ENCODE measurements around the gene GUCY2D.
"Not testable (repeated sequence)": the region's sequence is repeated elsewhere in the genome, so short reads cannot be mapped to it uniquely, and the experiment has no call there.

The GUCY2D gene

DNA sequence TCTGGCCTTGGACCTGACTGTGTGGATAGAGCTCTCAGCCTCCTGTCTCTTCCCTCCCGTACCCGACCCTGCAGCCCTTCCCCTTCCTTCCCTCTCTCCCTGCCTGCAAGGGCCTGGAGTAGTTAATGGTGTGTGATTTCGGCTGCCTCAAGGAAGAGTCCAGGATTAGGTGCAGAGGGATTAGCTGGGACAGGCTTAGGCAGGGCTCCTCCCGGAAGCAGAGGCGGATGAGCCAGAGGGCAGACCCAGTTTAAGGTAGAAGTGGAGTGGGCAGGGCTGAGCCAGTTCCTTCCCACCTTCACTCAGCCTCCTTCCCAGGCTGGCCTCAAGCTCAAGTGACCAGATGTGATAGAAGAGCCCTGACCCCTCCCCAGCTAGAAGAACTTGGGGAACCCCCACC, 16.8 kb downstream of the GUCY2D start:
- no peak for DNase-seq

DNA sequence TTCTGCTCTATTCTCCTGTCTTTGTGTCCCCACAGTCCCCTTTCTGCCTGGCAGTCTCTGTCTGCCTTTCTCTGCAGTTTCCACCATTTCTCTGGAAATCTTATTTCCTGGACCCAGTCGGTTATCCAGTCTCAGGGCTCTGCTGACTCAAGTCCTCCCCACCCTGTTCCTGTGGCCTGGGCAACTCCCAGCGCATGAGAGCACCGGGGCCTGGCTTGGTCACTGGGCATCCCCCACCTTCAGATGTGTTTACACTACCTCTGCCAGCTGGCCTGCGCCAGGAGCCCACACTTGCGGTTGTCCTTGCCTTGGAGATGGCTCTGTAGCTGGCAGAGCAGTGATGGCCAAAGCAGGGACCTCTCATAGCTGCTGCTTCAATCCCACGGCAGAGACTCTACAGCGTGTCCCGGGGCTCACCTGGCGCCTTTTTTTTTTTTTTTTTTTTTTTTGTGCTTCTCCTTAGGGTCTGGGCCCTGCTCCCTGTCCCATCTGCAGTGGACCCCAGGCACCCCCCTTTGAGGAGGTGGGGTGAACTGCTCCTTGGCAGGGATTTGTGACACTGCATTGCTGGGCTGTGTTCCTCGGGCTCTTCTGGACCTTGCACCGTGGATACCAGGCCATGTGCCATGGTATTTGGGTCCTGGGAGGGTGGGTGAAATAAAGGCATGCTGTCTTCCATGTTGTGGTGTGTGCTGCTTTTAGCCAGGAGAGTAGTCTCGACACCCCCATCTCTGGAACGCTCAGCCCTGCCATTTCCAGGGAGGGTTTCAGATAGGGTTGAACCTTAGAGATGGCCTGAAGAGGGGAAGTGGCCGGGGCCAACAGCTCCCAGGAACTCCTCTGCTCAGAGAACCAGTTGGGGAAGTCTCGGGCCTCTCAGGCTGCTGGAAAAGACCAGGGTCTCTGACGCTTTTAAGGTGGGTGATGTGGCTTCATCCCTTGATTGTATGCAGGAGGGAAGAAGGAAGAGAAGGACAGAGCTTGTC, 17.5 kb downstream of the GUCY2D start:
- no peak for DNase-seq

- no peak for DNase-seq
These were observed 18.6 kb downstream of the GUCY2D start for GRCh38 chr17:8020776-8021564.

DNA sequence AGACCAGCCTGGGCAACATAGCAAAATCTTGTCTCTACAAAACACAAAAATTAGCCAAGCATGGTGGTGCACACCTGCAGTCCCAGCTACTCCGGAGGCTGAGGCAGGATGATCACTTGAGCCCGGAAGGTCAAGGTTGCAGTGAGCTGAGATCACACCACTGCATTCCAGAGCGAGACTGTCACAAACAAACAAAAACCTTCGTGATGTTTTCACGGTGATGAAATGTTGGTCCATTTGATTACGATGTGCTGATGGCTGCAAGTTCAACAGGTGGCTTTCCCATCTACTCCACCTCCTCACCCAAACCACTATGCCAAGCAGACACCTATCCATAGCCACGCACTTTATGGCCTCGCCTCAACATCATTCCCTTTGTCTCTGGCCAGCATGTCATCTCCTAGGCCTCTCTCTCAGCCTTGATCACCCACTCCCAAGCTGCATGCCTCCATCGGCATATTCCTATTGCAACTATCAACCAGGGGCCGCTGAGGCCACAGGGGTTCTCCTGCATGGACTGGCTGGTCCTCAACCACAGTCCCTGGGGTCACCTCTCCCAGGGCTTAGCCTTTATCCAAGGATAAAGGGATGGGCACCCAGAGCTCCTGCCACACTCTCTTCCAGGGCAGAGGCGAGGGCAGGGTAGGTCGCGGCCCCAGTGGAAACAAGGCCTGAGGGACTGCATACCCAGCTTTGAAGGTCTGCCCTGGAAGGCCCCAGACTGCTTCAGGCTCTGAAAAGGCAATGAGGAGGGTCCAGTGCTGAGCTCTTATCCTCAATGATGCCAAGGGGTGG, 19.3 kb downstream of the GUCY2D start:
- DNase-seq, result no peak

- no peak for DNase-seq
These were observed 20.1 kb downstream of the GUCY2D start for GRCh38 chr17:8022360-8023003.

- DNase-seq, result not testable (repeated sequence)
These were observed 21.7 kb downstream of the GUCY2D start for GRCh38 chr17:8024161-8024560.

DNA sequence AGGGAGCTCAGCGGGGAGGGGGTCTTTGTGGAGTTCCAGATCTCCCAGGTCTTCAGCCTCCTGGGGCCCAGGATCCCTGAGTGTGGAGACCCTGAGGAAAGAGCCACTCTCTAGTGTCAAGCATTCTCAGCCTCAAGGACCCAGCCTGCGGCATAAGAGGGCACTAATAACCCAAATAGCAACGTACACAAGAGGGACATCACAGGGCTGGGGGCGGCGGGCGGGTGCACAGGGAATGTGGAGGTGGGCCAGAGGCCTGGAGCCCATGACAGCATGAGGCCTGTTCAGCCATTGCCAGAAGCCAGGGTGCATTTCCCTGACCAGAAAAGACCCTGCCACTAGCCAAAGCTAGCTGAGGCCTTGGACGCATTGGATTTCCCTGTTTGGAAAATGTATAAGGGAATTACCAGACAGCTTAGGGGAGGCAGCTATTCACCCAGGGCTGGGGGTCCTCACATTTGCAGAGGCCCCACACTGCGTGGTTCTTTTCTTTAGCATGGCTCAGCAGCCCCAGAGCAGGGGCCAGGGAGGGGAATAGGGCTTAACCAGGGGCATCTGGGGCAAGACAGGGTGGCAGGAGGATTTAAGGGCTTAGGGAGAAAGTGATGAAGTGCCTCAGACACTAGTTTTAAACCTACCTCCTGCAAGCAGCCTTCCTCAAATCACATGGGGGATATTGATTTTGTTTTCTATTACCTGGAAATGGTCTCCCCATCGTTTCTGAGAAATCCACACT, 22.9 kb downstream of the GUCY2D start:
- DNase-seq, result no peak

- DNase-seq, result no peak
These were observed 26.7 kb downstream of the GUCY2D start for GRCh38 chr17:8029121-8029520.

GRCh38 chr17:8031261-8031661, 28.8 kb downstream of the GUCY2D start:
- no peak for DNase-seq

GRCh38 chr17:8031950-8032349, 29.5 kb downstream of the GUCY2D start:
- no peak for DNase-seq

- no peak for DNase-seq
These were observed 30.0 kb downstream of the GUCY2D start for GRCh38 chr17:8032442-8032841.

DNA sequence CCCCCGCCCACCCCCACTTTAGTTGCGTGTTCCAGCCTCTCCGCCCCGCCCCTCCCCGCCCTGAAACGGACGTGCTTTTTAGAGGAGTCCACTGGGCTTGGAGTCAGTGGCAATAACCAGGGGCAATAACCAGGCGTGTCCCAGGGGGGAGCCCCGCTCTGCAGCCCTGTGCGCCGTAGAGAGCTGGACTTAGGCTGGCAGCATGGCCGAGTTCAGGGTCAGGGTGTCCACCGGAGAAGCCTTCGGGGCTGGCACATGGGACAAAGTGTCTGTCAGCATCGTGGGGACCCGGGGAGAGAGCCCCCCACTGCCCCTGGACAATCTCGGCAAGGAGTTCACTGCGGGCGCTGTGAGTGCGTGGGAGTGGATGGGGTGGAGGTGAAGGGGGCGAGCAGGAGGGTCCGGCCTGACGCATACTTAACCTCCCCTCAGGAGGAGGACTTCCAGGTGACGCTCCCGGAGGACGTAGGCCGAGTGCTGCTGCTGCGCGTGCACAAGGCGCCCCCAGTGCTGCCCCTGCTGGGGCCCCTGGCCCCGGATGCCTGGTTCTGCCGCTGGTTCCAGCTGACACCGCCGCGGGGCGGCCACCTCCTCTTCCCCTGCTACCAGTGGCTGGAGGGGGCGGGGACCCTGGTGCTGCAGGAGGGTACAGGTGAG, 36.7 kb downstream of the GUCY2D start, which contains the start of gene ALOX15B:
ALOX15B (plus strand) TSS at position 106 of the 657 bp plus-strand sequence; CDS start at position 203, 97 bp downstream.
- DNase-seq, result no peak

- no peak for DNase-seq
These were observed 37.3 kb downstream of the GUCY2D start for GRCh38 chr17:8039611-8040168.

DNA sequence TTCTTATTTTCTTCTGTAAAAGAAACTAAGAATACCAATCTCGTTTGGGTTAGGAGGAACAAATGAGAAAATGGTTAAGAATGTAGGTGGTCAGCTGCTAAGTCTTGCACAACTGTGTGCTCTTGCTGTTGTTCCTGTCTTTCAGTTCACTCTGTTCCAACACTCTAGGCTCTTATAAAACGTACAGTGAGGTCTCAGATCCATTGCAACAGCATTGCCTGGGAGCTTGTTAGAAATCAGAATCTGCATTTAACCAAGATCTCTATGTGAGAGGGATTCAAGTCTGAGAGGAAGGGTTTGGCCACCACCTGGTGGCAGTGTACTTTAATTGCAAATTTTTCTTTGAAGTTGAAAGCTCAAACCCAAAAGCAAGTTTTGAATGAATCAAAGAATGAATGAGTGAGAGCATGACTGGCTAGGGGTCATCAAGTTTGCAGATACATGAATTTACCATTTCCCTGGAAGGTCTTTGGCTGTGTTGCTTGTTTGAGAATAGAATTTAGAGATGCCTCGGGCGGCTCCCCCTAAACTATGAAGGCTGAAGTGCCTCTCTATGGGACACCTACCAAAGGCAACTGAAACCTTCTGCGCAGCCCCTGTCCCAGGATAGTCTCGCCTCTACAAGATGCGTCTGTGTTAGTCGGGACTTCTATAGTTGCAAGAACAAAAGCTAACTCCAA, 39.0 kb downstream of the GUCY2D start:
- peak; percentile 26 for DNase-seq

DNA sequence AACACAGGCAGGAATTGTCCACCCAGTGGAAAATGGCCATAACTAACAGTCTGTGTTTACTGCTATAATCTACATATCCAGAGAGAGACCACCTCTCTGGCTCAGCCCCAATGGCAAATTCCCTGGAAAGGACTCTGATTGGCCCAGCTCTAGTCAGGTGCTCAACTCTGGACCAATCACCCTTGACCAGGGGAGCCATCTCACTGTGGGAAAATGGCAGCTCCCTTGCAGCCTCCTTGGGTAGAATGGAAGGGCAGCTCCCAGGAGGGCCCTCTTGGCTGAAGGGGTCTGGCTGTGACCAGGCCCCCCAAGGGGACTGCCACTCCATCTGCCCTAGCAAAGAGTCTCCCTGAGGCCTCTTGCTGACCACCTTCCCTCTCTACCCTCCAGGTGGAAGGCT, 39.6 kb downstream of the GUCY2D start:
- no peak for DNase-seq

DNA sequence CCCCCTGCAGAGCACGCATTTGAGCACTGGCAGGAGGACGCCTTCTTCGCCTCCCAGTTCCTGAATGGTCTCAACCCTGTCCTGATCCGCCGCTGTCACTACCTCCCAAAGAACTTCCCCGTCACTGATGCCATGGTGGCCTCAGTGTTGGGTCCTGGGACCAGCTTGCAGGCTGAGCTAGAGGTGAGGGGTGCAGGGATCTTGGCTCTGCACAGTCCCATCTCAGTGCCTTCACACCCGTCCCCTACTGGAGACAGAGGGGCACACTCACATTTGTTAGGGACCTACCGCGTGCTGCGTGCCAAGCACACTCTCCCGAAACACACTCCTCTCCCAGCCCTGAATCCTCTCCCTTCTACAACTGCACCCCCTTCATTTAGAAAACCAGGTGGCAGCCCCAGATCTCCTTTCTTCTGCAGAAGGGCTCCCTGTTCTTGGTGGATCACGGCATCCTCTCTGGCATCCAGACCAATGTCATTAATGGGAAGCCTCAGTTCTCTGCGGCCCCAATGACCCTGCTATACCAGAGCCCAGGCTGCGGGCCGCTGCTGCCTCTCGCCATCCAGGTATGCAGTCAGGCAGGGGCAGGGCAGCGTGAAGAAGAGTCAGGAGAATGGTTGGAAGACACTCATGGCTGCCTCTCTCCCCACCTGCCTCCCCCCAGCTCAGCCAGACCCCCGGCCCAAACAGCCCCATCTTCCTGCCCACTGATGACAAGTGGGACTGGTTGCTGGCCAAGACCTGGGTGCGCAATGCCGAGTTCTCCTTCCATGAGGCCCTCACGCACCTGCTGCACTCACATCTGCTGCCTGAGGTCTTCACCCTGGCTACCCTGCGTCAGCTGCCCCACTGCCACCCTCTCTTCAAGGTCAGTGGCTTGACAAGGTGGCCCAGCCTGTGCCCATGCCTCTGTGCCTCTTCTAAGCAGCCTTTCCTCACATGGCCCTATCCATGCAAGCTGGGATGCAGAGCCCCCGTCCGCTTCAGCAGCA, 42.7 kb downstream of the GUCY2D start:
- no peak for DNase-seq

GRCh38 chr17:8046306-8046928, 44.0 kb downstream of the GUCY2D start:
- DNase-seq, result no peak
